GM21528 (cell line): ENCODE results near the gene SPSB1.

ENCODE experiments used
- ATAC-seq: cut with Tn5 transposase; IDR thresholded peaks from one replicate; pipeline ENCODE4 v1.9.1; 2021; ENCODE audit warnings: mild to moderate bottlenecking, moderate library complexity; ENCODE audit not compliant: unreplicated experiment, low FRiP score

SPSB1 gene

DNA sequence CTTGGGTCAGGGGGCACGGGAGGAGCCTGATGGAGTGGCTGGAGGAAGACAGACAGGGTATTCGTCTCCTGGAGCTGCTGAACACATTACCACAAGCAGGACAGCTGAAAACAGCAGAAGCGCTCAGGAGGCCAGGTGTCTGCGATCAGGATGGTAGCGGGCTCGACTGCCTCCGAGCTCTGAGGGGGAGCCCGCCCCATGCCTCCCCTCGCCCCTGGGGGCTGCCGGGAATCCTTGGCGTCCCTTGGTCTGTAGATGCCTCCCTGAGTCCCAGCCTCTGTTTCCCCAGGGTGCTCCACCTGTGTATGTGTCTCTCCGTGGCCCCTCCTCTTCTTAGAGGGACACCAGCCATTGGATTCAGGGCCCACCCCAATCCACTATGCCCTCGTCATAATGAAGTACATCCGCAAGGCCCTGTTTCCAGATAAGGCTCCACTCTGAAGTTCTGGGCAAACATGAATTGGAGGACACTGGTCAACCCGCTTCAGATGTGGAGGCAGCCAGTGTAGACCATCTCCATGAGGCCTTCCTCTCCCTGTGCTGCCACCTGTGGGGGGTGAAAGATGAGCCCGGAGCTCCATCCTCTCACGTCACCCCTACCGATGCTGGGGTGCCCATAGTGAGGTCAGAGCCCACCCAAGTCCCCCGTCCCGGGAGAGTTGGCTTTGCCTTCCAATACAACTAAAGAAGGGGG is 67.8 kb downstream of the SPSB1 start:
- ATAC-seq = no peak

DNA sequence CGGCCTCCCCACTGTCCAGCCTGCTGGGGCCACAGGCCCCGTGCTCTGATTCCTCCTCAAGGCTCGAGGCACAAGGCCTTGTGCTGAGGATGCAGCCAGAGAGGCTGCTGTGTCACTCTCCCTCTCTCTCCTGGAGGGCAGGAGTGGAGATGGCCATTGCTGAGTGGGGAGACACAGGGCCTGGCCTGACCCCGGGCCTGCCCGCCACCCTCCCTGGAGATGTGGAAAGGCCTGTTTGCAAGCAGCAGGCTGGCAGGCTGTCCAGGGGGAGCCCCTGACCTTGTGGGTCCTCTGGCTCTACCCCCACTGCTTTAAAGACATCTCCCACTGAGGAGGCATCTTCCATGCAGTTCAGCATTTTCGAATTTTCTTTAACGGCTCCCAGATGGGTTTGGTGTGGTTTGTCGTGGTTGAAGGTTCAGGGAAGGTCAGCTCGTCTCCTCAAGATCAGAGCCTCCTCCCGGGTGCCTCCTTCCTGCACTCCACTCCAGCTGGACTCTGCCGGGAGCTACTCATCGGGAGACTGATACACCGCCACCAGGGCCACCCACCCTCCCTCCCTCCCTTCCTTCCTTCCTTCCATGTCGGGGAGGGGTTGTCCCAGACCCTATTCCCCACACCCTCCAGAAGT is 69.1 kb downstream of the SPSB1 start:
- no peak for ATAC-seq

GRCh38 chr1:9362488-9362887 is 69.8 kb downstream of the SPSB1 start:
- no peak for ATAC-seq

- ATAC-seq = no peak
Measured at GRCh38 chr1:9363061-9363471, 70.4 kb downstream of the SPSB1 start.

- ATAC-seq = no peak
Measured at GRCh38 chr1:9366298-9366697, 73.6 kb downstream of the SPSB1 start.

- no peak for ATAC-seq
Measured at GRCh38 chr1:9366943-9367780, 74.5 kb downstream of the SPSB1 start.

DNA sequence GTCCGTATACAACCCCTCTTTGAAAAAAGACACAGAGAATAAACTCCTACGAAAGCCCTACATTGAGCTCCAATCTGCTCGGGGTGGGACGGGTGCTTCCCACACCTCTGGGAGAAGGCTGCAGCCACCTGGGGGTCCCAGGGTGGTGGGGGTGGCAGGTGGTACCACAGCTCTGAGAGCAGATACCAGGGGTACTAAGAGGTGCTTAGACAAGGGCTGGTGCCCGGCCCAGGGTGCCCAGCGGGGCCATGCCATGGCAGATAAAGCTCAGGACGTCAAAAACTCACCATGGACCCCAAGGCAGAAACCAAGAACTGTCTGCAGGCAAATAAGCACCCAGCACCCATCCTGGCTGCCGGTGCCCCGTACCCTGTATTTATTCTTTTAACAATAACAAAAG is 75.1 kb downstream of the SPSB1 start:
- ATAC-seq = no peak

DNA sequence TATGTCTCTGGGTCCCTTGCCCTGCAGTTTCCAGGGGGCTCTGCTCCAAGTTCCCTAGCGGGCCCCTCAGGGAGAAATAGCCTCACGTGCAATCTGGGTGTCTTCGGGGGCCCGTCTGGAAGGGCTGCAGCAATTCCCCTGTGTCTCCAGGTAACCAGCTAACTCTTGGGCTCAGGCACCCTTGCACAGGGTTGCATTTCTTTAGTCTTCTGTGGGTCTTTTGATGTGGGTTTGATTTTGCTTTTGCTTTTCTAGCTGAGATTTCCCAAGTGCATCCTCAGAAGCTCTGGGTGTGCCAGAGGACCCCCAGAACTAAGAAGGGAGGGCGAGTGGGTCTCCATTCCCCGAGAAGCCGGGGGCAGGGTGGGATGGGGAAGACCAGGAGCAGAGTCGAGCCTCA is 75.7 kb downstream of the SPSB1 start:
- no peak for ATAC-seq

DNA sequence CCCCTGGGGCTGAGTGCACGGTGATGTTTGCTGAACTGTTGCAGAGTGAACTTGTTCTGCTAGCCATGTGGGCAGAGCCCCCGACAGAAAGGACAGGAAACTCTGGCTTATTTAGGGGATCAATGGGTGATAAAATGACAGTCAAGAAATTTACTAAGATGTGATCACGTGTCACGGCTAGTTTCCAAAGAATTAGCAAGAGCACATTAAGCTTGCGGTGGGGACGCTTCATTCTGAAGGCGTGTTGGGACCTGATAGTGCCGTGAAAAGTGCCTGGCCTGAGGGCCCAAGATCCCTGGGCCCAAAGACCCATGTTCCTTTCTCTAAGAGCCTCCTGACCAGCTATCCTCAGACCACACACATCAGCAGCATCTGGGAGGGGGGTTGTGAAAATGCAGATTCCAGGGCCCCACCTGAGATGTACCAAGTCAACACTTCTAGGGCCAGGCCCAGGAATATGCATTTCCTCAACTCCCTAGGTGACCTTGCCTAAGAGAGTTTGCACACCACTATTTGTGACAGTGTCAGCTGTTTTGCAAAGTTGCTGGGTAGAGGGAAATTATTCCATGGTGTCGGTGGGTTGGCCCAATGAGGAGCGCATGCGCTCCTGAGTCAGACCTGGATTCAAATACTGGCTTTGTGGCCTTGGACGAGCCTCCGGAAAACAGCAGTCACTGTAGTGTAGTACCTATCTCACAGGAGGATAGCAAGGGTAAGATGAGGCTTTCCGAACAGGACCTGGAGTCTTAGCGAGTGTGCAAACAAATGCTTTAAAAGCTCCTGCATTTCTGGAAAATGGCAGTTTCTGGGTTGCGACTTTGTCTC is 77.5 kb downstream of the SPSB1 start:
- no peak for ATAC-seq

- no peak for ATAC-seq
Measured at GRCh38 chr1:9371391-9371935, 78.8 kb downstream of the SPSB1 start.

DNA sequence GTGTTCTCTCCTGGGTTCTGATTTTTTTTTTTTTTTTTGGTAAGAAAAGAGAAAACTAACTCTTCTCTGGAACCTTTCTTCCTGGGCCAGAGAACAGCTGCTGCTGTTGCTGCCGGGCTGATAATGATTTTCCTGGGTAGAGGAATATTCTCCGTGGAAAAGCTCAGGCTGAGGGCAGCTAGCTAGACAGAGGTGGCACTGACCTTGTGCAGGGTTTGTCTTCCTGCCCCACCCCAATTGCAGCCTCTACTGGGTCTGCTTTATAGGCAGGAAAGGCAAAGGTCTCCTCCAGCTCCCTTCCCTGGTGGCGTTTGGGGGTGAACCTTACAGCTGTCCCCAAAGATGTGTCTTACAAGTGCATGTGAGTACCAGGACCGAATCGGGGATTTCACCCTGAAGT is 79.3 kb downstream of the SPSB1 start:
- ATAC-seq = no peak

DNA sequence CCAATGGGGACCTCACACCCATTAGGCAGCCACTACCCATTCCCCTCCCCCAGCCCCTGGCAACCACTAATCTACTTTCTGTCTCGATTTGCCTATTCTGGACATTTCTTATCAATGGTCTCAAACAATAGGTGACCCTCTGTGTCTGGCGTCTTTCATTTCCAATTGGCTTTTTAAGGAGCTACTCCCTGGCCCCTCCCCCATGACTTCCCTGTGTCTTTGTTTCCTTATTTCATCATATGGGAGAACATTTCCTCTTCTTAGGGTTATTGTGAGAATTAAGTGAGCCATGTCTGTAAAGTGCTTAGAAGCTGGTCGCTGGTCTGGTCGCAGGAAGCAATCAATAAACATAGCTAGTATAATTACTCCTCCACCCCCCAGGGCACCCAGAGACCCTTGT is 80.9 kb downstream of the SPSB1 start:
- no peak for ATAC-seq

DNA sequence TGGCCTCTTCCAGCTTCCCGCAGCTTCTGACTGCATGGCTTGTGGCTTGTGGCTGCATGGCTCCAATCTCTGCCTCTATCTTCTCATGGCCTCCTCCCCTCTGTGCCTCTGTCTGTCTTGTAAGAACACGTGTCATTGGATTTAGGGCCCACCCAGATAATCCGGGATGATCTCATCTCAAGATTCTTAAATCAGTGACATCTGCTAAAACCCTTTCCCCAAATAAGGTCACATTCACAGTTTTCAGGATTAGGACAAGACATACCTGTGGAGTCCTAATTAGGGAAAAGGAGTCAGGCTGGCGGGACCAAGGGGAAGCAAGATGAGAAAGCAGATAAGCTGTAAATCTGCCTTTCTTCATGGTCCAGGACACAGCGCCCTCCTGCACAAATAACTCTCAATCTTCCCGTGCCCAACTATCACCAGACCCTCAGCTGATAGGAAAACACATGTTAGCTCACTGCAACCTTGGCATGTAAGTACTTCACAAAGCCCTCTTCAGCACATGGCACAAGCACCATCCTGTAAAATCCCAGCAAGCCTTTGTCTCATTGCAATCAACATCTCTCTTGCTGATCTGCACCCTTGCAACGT is 82.2 kb downstream of the SPSB1 start:
- no peak for ATAC-seq

DNA sequence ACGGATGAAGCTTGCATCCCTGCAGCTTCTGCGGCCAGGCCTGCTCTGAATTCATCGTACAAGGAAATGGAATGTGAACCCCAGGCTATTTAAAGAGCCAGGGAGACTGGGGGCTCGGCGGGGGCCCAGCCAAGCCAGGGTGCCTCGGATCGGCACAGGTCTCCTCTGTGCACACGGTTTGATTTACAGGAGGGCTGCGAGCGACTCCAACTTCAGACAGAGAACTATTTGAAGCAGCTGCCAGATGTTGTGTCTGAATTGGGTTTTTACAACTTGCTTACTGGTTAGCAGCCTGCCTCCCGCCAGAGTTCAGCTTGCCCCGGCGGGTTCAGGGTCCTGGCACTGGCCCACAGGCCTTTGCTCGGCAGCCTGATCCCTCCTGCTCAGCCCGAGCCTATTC is 83.2 kb downstream of the SPSB1 start:
- ATAC-seq = no peak

- ATAC-seq = no peak
Measured at GRCh38 chr1:9376430-9376829, 83.7 kb downstream of the SPSB1 start.

GRCh38 chr1:9376886-9377333 is 84.2 kb downstream of the SPSB1 start:
- ATAC-seq = no peak

DNA sequence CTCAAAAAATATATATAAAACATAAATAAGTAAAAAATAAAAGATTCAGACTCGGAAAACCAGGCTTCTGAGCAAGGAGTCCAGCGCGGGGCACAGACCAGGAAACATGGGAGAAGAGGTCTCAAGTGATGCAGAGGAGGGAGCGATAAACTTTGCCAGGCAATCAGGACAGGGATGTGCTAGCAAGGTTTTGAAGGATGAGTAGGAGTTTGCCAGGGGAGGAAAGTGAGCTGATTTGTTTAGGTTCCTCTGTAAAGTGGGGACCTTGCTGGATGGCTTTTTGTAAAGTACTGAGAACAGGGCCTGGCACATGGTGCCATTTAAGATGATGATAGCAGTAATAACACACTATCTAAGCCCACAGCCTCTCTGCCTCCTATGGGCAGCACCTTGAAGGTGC is 86.1 kb downstream of the SPSB1 start:
- no peak for ATAC-seq

DNA sequence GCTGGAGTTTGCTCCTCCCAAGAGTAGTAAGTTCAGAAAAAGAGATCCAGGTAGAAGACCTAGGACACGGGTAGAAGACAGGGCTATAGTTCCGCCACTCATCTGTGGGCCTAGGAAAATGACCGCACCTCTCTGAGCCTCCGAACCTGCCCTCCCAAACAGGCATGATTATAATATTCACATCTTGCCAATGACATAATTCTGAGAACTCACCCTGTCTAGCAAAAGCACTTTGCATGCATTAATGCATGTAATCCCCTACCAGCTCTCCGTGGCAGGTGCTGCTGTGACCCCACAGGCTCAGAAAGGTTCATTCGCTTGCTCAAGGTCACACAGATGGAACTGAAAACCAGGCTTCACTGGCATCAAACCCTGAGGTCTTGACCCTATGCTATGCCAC is 88.0 kb downstream of the SPSB1 start:
- ATAC-seq = no peak

GRCh38 chr1:9382643-9383491 is 90.2 kb downstream of the SPSB1 start:
- ATAC-seq = no peak
